C1 segment of cervical spinal cord (tissue), 14 donors: ENCODE results near the gene FGF1.

Source experiments
- DNase-seq, 14 donors: peaks; one replicate each; lab custom pipeline; 2025; lab: John Stamatoyannopoulos, UW

The FGF1 gene

DNA sequence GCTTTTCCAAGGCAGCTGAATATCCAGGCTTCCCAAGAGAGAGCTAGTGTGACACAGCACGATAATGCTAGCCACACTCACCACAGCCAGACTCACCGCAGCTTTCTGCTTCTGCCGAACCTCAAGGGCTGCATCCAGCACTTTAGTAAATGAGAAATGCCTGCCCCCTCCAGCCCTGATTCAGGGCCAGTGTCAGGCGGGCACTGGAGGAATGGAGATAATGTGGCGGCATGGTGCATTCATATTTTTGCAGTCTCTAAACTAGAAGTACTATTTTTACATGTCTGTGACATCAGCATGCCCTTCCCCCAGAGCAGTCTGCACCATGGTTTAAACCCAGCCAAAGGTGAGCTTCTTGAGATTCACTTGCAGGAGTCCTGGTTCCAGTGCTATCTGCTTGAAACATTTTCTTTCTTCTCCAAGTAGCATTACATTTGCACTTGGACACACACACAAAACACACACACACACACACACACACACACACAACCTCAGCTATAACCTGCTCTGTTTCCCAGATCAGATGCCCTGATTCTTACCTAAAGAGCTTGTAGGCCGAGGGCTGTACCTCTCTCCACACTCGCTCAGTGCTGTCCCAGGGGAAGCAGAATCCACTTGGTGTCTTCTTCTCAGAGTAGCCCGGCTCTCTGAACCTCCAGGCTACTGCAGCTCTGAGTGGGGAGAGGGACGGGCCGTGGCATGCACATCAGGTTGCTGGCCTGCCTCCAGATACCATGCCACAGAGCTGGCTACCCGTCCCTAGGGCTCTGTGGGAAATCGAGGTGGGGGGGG lies at the start of gene FGF1:
Gene FGF1 (minus strand): TSS at position 673 of the 792 bp plus-strand sequence. CDS start 71,963 bp downstream, outside the sequence.
- DNase-seq: peak in 12 of 14 donors; percentile 38 to 79 (median 61)

DNA sequence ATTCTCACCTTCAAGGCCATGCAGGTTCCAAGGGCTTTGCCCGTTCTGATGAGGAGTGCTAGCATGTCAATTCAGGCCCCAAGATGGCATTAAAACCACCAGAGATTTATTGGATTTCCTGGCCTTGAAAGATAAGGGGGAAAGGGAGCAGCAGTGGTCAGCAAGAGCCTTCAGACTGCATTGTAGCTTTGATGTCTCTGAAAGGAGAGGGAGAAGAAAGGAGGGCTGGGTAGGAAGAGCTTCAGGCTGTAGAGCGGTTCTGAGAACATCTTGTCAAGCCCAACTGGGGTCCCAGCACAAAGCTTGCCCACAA lies 41.8 kb upstream of the FGF1 start:
- no peak for DNase-seq

DNA sequence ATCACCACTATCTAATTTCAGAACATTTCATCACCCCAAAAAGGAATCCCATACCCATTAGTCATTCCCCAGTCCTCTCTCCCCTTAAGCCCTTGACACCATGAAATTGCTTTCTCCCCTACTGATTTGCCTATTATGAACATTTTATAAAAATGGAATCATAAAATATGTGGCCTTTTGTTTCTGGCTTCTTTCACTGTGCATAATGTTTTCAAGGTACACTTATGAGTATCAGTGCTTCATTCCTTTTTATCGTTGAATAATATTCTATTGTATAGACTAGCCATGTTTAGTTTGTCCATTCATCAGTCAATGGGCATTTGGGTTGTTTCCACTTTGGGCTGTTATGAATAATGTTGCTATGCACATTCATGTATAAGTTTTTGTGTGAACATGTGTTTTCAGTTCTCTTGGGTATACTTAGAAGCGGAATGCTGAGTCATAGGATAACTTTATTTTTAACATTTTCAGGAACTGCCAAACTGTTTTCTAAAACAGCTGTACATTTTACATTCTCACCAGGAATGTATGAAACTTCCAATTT lies 40.4 kb upstream of the FGF1 start:
- DNase-seq: no peak

DNA sequence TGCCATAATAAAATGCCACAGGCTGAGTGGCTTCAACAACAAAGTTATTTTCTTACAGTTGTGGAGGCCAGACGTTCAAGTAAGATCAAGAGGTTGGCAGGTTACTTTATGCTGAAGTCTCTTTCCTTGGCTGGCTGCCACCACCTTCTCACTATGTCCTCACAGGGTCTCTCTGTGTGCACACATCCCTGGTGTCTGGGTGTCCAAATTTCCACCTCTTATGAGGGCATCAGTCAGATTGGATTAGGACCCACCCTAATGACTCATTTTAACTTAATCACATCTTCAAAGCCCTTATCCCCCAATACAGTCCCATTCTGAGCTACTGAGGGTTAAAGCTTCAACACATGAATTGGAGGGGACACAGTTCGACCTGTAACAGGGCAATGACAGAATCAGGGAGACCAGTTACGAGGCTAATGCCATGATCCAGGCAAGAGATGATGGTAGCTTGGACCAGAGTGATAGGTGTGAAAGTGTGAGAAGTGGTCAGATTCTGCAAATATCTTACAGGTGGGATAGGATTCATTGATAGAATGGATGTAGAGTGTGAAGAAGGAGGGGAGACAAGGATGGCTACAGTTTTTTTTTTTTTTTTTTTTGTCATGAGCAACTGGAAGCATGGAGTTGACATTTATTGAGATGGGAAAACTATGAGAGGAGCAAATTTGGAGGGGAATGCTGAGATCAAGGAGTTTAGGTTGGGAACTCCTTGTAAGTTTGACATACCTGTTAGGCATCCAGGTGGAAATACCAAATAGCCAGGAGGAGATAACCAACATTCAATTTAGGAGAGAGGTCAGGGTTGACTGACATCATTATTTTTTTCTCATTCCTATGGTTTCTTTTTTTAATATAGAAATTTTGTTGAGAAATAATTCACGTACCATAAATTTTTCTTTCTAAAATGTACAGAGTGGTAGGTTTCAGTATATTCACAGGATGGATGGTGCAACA lies 39.6 kb upstream of the FGF1 start:
- no peak for DNase-seq

DNA sequence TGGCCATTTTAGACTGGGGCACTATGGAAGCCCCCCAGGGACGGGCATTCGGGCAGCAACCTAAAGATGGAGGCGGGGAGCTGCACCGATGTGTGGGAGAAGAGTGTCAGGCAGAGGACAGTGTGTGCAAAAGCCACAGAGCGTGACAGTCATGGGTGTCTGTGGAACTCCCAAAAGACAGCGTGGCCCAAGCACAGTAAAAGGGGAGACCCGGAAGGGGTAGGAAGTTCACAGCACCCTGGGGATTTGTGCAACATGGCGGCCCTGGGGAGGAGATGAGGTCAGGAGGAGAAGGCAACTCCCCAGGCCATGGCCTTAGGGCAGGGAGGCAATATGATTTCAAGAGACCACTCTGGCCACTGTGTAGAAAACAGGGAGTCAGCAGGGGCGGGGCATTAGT lies 38.9 kb upstream of the FGF1 start:
- no peak for DNase-seq

DNA sequence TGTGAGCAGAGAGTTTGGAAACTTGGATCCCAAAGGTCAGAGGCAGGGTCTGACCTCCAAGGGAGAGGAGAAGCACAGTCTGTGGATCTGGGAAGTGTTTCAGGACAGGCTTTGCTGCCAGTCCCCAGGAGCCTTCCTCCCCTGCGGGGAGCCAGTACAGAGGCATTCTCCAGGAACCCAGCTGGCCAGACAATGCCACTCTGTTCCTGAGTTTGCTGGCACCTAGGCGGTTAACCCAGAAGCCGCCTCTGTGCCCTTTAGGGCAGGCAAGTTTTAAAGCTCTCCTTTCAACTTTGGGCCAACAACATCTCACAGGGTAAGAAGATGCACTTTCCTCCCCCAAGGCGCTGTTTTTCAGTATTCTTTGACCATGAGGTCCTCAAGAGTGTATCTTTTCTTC lies 37.0 kb upstream of the FGF1 start:
- DNase-seq: peak in 7 of 14 donors; percentile 23 to 75 (median 40)

DNA sequence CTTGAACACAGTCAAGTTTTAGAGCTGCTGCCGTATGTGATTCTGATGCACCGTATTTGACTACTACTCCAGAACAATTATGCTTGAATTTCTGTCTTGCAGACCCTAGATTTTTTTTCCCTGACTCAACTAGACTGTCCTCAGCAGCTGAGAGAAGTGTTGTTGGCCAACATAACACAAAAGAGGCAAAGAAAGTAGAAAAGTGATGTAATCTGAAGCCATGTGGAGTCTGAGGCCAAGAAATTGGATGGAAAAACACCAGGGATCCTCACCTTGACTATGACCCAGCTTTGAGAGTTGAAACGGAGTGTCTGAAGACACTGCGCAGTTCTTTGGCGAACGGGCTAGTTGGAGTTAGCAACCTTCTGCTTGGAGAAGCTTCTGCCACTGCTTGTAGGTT lies 36.3 kb upstream of the FGF1 start:
- DNase-seq: peak in 3 of 14 donors; percentile 15 to 24 (median 18)

DNA sequence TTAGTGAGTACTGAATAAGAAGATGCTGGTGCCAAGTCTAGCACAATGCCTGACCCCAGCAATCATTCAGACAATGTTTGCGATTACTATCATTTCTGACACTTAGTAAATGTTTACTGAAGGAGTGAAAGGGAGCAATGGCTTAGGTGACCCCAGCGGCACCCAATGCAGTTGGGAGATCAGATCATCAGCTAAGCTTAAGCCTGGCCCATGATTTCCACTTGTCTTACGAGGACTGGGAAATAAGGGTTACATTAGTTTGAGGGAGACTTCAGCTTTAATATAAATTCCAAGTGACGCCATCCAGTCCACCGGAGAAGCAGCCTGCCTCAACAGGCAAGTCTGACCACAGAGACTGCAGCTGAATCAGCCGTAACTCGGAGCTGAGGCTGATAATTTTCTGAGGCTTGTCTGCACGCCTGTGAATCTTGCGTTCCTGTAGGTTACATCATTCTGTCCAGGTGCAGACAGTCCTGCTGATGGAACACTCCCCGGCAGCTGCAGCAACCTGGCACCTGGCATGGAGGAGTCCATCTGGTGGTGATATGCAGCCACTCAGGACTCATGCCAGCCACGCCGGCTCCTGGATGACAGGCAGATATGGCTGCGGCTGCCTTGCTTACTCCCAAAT lies 34.9 kb upstream of the FGF1 start:
- peak in 1 of 14 donors; percentile 67 for DNase-seq

DNA sequence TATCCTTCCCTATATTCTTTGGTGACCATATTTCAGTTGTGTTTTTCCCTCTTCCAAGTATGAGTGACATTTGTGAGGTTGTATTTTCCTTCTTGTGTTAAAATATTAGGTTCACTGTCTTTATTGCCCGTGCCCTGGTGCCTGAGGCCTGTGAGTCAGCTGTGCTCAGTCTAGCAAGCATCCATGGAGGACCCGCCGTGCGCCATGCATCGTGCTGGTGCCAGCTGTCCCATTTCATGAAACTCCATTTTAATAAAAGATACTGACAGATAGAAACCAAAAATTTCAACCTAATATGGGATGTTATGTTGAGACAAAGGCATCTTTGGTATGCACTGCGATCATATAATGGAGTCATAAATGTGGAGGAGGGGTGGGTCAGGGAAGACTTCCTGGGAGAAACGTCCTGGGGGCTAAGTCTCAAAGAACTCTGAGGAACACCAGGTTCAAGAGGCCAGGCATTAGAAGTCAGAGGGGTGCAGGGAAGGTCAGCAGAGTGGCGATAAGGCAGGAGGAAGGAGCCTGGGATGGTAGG lies 34.0 kb upstream of the FGF1 start:
- DNase-seq: no peak

DNA sequence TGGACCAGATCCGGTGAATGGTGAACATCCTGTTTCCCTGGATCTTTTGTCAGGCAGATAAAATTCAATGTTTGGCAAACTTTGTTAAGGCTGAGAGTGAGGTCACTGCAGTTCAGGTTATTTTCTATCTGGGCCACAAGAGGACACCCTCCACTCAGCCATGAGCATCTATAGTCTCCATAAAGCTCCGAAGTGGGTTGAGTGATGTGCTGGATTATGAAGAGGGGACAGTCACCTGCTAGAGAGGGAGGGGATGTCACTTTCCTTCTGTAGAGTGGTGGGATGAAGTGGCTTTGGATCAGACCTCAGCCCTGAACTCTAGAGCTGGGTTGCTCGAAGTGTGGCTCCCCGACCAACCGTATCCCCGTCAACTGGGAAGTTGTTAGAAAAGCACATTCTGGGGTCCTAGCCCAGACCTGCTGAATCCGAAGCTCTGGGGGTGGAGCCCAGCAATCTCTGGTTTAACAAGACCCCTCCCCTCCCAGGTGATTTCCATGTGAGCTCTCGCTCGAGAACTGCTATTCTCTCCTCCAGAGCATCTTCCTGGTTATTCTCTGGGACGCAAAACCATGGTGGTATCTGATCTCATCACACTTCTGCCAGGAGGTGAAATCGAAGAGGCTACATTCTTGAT lies 31.8 kb upstream of the FGF1 start:
- peak in 5 of 14 donors; percentile 18 to 31 (median 23) for DNase-seq

DNA sequence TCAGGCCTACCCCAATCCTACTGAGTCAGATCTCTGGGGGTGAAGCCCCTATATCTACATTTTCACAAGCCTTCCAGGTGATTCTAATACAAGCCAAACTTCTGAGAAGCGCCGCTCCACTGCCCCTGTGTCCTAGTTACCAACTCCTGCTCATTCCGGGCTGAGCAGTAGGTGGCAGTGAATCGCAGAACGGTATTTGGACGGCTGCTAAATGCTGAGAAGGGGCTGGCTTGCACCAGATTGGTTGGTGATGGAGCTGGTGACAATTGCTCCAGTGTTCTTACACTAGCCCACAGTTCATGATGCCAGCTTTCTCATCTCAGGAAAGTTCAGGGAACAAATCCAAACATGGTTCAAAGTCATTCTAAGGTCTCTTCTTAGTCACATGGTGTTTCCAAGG lies 31.1 kb upstream of the FGF1 start:
- peak in 12 of 14 donors; percentile 20 to 74 (median 55) for DNase-seq

DNA sequence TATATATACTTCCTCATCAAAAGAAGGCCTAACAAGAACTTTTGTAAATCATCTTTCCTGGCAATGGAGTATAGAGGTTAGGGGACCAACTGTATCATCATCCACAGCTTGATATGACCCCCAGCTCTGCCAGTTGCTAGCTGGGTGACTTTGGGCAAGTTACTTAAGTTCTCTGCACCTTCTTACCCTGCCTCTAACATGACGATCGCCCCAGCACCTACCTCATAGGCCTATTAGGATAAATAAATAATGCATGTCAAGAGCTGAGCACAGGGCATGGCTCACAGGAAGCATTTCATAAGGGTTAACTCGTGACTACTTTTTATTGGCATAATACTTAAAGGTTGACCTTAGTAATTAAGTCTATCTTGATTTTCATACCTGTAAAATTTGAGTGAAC lies 29.4 kb upstream of the FGF1 start:
- DNase-seq: no peak

DNA sequence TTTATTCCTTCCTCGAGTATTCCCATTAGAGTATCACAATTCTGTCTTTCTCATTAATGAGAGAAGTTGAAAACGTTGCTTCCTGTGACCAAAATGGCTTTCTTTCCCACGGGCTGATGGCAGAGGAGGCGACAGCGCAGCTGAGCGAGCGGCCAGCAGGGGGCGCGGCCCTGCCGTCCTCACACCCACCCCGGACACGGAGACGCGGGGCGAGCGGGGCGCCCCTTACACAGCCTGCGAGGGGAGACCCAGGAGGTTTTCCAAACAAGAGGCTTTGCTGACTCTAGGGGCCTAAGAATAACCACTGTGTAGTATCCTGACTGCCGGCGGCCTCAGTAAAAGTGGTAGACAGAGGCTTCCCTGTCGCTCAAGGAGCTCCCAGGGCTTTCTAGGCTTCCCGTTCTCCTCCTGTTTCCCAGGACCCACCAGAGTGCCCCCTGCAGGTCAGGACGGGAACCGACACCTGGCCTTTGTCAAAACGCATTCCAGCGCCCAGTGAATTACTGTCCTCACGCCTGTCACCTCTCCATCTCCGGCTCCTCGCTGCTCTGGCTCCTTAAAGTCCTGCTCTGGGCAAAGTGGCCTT lies 27.3 kb upstream of the FGF1 start:
- peak; percentile 27 to 98 (median 92) for DNase-seq

DNA sequence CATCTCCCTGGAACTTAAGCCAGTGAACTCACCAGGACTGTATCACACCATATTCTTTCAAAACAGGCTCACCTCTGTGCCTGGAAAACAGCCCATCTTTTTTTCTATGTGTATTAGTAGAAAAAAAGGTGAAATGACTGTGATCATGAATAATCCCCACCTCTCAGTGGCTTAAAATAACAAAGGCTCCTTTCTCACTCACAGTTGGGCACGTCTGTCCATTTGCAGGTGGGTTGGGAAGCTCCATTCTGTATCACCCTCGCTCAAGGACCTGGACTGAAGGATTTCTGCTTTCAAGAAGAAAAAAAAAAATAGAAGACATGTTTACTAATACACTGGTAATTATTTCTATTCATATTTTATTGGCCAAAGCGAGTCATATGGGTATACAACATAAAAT lies 17.3 kb upstream of the FGF1 start:
- DNase-seq: no peak

DNA sequence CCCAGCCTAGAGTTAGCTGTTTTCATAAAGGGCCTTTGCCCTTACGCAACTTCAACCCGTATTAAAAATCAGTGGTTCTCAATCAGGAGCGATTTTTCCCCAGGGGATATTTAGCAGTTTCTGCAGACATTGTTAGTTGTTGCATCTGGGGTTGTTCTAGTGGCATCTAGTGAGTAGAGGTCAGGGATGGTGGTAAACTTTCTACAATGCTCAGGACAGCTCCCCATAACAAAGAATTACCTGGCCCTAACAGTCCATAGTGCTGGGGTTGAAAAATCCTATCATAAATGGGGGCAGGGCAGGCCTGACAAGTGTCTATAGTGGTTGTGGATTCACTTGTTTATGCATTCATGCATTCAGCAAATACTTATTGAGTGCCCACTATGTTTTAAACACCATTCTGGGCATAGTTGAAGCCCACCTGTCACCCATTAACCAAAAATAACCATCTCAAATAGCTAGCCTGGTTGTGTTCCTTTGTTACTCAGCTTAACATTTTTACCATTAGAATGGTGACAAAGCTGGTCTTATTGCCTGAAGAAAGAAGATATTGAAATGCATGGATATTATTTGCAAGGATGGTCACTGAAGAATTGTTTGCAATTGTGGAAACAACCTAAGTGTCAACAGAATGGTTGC lies 15.9 kb upstream of the FGF1 start:
- DNase-seq: no peak

DNA sequence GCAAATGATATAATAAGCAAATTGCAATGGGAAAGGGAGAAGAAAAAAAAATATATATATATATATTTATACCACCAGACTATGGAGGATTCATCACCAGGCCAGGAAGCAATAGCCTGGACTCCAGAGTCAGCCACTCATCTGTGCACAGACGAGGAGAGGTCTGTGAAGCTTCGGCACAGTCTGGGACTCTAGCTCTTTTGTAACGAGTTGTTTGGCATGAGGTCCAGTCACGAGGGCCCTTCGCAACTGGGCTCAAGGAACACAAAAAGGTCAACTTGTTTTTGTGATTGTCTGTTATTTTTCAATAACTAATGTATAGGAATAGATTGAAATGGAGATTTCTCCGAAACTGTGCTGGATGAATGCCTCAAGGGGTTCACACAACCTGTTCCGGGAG lies 14.7 kb upstream of the FGF1 start:
- DNase-seq: no peak

DNA sequence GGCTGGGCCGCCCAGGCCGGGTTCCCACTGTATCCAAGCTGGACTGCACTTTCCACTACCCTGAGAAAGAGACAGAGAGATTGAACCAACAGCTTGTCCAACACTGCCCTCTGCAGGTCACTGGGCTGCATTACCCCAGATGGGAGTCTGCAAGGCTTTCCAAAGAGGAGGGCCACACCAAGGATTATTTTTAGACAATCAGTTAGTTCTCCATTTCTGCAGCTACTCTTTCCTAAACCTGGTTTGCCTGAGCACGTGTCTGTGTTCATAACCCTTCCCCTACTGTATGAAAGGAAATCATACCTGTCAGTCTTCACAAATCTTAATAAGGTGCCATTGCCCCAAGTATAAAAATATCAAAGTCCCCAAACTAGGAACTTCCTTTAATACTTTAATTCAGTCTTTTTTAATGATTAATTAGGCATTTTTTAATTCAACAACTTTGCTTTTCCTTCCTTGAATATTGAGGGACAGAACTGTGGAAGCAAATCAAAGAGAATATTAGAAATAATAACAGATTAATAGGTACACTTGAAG lies 13.4 kb upstream of the FGF1 start:
- peak; percentile 29 to 86 (median 77) for DNase-seq

DNA sequence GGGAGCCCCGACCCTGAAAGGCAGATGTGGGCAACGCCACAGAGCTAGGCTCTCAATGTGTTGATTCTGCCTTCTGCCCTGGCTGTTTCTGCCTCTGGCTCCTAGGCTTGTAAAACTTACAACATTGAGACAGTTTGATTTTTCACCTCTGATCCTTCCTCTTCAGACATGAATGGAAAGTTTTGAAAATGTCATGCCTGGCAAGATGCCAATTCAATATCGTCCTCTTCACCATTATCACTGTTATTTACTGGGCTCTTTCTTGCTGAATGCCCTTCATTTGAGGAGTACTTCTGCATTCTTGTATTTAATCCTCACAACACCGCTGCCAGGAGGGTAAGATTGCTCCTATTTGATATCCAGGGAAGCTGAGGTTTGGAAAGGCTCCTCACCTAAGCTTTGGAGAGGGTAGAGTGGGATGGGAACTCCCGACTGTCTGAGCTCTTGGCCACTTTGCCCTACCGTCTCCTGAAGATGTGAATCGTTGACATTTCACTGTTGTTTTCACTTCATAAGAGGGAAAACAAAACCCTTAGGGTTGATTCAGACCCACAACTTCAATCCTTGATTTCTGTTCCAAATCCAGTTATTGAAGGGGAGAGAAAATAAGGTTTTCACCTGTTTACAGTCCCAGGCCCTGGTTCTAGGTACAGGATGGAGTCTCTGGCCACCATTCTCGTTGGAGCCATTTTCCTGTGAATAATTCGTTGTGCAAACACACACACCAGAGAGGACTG lies 12.7 kb upstream of the FGF1 start:
- DNase-seq: no peak
